Lung (tissue), 12 donors: ENCODE results near the gene RAB24. TPM values are rescaled to one million over a fixed set of nuclear protein-coding genes. Genes with fewer than 3 reads are reported as not detected.

ENCODE experiments used
- ATAC-seq: fragments of 200-7000 bp; cut with Tn5 transposase; one replicate; pipeline ENCODE4 v1.9.1; 2020; ENCODE audit warnings: moderate number of reproducible peaks; ENCODE audit not compliant: insufficient read depth, low FRiP score
- DNase-seq, 3 donors: peaks; one replicate each; pipeline ENCODE4 v3.0.0-alpha.2; 2013 to 2017
- H3K27ac ChIP-seq, 2 donors: one replicate each; pipeline ENCODE4 v1.5.1; 2013; ENCODE audit warnings: mild to moderate bottlenecking in 2 of 2, moderate library complexity in 2 of 2, control low read depth in 1 of 2, inconsistent platforms in 1 of 2, low read depth in 1 of 2, low read length in 1 of 2
- H3K27me3 ChIP-seq, 3 donors: one replicate each; pipeline ENCODE4 v1.5.1; 2013; ENCODE audit warnings: low read length in 2 of 3; ENCODE audit not compliant: control insufficient read depth in 3 of 3, insufficient read depth in 3 of 3
- H3K36me3 ChIP-seq, 4 donors: one replicate each; pipeline ENCODE4 v1.5.1; 2013; ENCODE audit warnings: low read length in 4 of 4, mild to moderate bottlenecking in 1 of 4, moderate library complexity in 1 of 4; ENCODE audit not compliant: control insufficient read depth in 4 of 4, insufficient read depth in 4 of 4
- H3K4me1 ChIP-seq, 5 donors: one replicate each; pipeline ENCODE4 v1.5.1; 2013; ENCODE audit warnings: low read length in 5 of 5, mild to moderate bottlenecking in 2 of 5, moderate library complexity in 1 of 5; ENCODE audit not compliant: control insufficient read depth in 5 of 5, insufficient read depth in 5 of 5
- H3K4me3 ChIP-seq: one replicate; pipeline ENCODE4 v1.5.1; 2013; ENCODE audit warnings: mild to moderate bottlenecking, control low read depth, moderate library complexity
- H3K9ac ChIP-seq, 2 donors: one replicate each; pipeline ENCODE4 v1.5.1; 2013; ENCODE audit warnings: low read length in 2 of 2, control low read depth in 1 of 2; ENCODE audit not compliant: insufficient read depth in 1 of 2
- H3K9me3 ChIP-seq, 4 donors: one replicate each; pipeline ENCODE4 v1.5.1; 2013; ENCODE audit warnings: low read length in 3 of 4, mild to moderate bottlenecking in 1 of 4, moderate library complexity in 1 of 4; ENCODE audit not compliant: control insufficient read depth in 4 of 4, insufficient read depth in 3 of 4
- WGBS, 2 donors: extraction: QIAGEN DNeasy Blood & Tissue Kit; methylation state at CpG; one replicate each; pipeline ENCODE4 v1.1.7; 2013; 5-methylcytosine and 5-hydroxymethylcytosine counted together
- polyA plus RNA-seq, 2 donors: library from polyadenylated mRNA; stranded (reverse); fragments of 200-250 nt; gene quantifications; one replicate each; pipeline ENCODE4 v1.2.1, GENCODE V29; 2013
- total RNA-seq, 2 donors: library from RNA; depleted of rRNA in 1 of 2; stranded (reverse); fragments of >200 nt in 1 of 2; gene quantifications; one replicate each; pipeline ENCODE4 v1.2.1, GENCODE V29; 2014 to 2021
- TF ChIP-seq, protein P1 (sequence below): IDR thresholded peaks from 2 replicates; pipeline ENCODE4 v1.5.1; 2012; ENCODE audit warnings: mild to moderate bottlenecking; ENCODE audit errors: control extremely low read depth, extremely low read depth
- donor health status: control.
- donor health status: control.
- donor health status: Bipolar disorder and iron deficiency.
- donor health status: healthy.
- donor health status: DM: yes; HTN: yes; CAD: no.

The RAB24 gene
- total and polyA plus RNA-seq, 4 donors, result 25.9 to 76.6 (median 42.4) TPM

DNA sequence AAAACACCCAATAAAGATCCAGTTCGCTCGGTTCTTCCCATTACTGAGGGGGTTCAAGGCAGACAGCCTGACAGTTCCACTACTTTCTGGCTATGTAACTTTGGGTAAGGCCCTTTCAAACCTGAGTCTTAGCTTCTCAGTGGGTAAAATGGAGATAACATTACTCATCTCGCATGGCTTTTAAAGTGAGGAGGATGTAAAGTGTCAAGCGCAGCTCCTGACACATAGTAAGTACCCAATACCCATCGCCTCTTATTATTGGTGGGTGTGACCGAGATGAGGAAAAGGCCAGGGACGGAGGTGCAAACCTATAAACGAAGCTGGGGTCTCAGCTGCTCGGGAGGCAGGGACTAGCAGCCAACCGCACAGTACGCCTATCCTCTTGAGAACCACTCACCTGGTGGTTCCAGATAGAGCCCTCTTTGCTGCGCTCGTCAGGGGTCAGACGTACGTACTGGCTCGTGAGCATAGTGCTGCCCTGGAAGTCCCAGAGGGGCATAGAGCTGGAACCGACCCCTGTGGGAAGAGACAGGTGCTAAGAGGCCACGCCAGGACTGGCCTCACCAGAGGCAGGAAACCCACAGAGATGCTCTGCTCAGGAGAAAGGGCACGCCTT lies 47.4 kb upstream of the RAB24 start:
- ATAC-seq, result no peak
- peak overlapping the region; percentile 88 to 99 for H3K27ac ChIP-seq

DNA sequence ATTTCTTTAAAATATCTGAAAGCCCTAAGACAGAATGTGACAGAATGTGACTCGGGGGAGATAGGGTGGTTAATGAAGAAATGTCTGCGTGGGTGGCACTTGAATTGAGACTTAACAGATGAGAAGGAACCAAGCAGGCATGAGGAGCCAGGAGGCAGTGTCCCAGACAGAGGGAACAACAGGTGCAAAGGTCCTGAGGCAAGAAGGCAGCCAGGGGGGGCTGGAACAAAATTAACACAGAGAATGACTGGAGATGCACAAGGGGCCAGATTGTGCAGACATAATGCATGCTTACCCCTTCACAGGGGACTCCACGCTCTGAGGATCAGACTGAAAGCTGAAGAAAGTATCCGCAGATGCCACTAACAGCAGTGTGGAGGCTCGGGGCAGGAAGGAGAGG lies 46.2 kb upstream of the RAB24 start:
- 87 to 93% methylated on average over 5 of the region's 5 CpGs for WGBS, 2 donors
- DNase-seq (no peak), ATAC-seq (no peak)
- Histone ChIP-seq H3K9me3 (no peaks in the 10 kb centered on the region), H3K27me3 (no peaks in the 10 kb centered on the region), H3K9ac (no peak overlapping the region), H3K4me1 (peaks cover 4 to 18% (median 11%) of the 10 kb centered on the region in 5 donors), H3K4me3 (no peak overlapping the region), H3K36me3 (peaks cover 0 to 18% (median 4%) of the 10 kb centered on the region in 4 donors), H3K27ac (no peak overlapping the region)
- TF ChIP-seq, protein P1, sequence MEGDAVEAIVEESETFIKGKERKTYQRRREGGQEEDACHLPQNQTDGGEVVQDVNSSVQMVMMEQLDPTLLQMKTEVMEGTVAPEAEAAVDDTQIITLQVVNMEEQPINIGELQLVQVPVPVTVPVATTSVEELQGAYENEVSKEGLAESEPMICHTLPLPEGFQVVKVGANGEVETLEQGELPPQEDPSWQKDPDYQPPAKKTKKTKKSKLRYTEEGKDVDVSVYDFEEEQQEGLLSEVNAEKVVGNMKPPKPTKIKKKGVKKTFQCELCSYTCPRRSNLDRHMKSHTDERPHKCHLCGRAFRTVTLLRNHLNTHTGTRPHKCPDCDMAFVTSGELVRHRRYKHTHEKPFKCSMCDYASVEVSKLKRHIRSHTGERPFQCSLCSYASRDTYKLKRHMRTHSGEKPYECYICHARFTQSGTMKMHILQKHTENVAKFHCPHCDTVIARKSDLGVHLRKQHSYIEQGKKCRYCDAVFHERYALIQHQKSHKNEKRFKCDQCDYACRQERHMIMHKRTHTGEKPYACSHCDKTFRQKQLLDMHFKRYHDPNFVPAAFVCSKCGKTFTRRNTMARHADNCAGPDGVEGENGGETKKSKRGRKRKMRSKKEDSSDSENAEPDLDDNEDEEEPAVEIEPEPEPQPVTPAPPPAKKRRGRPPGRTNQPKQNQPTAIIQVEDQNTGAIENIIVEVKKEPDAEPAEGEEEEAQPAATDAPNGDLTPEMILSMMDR, result no peak

More for the DNA sequence above, 47.4 kb upstream of the RAB24 start:
- peaks cover 4 to 18% (median 11%) of the 10 kb centered on the region in 5 donors for H3K4me1 ChIP-seq
- no peaks in the 10 kb centered on the region for H3K9me3 ChIP-seq
- DNase-seq, result no peak
- TF ChIP-seq, protein P1, result no peak
- H3K36me3 ChIP-seq, result peaks cover 0 to 18% (median 4%) of the 10 kb centered on the region in 4 donors
- H3K9ac ChIP-seq, result peak overlapping the region; percentile 50 to 59
- peak overlapping the region; percentile 99 for H3K4me3 ChIP-seq
- 11 to 15% methylated on average over 19 of the region's 19 CpGs for WGBS, 2 donors
- H3K27me3 ChIP-seq, result peaks cover 0 to 2% (median 0%) of the 10 kb centered on the region in 3 donors

DNA sequence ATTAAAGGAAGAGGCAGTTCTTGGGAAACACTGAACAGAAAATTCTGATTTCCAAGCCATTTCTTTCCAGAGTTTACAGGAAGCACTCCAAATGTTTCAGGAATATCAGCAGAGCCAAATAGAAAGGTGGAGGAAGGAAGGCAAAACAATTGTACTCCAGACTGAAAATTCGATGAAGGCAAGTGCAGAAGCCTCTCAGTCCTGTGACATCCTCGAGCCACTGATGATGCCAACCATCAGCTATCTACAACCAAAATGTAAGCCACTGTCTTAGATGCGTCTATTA lies 45.8 kb upstream of the RAB24 start:
- TF ChIP-seq, protein P1, result no peak
- Histone ChIP-seq H3K9ac (no peak overlapping the region), H3K27me3 (no peaks in the 10 kb centered on the region), H3K36me3 (peaks cover 0 to 18% (median 4%) of the 10 kb centered on the region in 4 donors), H3K9me3 (no peaks in the 10 kb centered on the region), H3K4me1 (peaks cover 4 to 18% (median 11%) of the 10 kb centered on the region in 5 donors), H3K27ac (no peak overlapping the region), H3K4me3 (no peak overlapping the region)
- ATAC-seq (no peak), DNase-seq (no peak)
- 60 to 80% methylated on average over 3 of the region's 3 CpGs for WGBS, 2 donors

DNA sequence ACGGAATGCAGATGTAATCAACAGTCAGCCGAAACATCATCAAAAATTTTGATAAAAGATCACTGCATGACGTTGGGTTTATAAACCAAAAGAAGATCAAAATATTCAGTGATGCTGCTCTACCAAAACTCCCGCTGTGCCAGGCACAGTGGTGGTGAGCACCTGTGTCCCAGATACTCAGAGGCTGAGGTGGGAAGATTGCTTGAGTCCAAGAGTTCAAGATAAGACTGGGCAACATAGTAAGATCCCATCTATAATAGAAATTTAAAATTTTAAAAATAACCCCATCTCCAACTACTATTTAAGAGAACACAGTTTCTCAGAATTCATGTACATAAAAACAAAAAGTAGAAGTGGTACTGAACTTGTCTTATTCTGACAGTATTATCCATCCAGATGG lies 44.2 kb upstream of the RAB24 start:
- Histone ChIP-seq H3K9ac (no peak overlapping the region), H3K4me1 (peaks cover 4 to 18% (median 11%) of the 10 kb centered on the region in 5 donors), H3K9me3 (no peaks in the 10 kb centered on the region), H3K27ac (no peak overlapping the region), H3K27me3 (no peaks in the 10 kb centered on the region), H3K36me3 (peaks cover 3 to 22% (median 9%) of the 10 kb centered on the region in 4 donors), H3K4me3 (no peak overlapping the region)
- ATAC-seq (no peak), DNase-seq (no peak)
- TF ChIP-seq, protein P1, result no peak
- 87 to 94% methylated on average over 4 of the region's 4 CpGs for WGBS, 2 donors
